Right renal cortex interstitium (tissue), 3 donors: ENCODE measurements around the gene PTPRQ. TPM values are rescaled to one million over a fixed set of nuclear protein-coding genes. Genes with fewer than 3 reads are reported as not detected.

Experiments
- DNase-seq, 3 donors: peaks; one replicate each; pipeline ENCODE4 v3.0.0-alpha.2; 2013; ENCODE audit warnings: low read depth in 3 of 3, low spot score in 2 of 3
- polyA plus RNA-seq, 3 donors: library from polyadenylated mRNA; unstranded; fragments of 120-200 nt; gene quantifications; one replicate each; pipeline ENCODE4 v1.2.1, GENCODE V29; 2013; ENCODE audit not compliant: insufficient read length in 3 of 3

Gene PTPRQ, protein sequence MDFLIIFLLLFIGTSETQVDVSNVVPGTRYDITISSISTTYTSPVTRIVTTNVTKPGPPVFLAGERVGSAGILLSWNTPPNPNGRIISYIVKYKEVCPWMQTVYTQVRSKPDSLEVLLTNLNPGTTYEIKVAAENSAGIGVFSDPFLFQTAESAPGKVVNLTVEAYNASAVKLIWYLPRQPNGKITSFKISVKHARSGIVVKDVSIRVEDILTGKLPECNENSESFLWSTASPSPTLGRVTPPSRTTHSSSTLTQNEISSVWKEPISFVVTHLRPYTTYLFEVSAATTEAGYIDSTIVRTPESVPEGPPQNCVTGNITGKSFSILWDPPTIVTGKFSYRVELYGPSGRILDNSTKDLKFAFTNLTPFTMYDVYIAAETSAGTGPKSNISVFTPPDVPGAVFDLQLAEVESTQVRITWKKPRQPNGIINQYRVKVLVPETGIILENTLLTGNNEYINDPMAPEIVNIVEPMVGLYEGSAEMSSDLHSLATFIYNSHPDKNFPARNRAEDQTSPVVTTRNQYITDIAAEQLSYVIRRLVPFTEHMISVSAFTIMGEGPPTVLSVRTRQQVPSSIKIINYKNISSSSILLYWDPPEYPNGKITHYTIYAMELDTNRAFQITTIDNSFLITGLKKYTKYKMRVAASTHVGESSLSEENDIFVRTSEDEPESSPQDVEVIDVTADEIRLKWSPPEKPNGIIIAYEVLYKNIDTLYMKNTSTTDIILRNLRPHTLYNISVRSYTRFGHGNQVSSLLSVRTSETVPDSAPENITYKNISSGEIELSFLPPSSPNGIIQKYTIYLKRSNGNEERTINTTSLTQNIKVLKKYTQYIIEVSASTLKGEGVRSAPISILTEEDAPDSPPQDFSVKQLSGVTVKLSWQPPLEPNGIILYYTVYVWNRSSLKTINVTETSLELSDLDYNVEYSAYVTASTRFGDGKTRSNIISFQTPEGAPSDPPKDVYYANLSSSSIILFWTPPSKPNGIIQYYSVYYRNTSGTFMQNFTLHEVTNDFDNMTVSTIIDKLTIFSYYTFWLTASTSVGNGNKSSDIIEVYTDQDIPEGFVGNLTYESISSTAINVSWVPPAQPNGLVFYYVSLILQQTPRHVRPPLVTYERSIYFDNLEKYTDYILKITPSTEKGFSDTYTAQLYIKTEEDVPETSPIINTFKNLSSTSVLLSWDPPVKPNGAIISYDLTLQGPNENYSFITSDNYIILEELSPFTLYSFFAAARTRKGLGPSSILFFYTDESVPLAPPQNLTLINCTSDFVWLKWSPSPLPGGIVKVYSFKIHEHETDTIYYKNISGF (N-terminal part only)
- polyA plus RNA-seq, result 10 to 100 TPM; 18.7 to 25.3 (median 21.9) TPM

DNA sequence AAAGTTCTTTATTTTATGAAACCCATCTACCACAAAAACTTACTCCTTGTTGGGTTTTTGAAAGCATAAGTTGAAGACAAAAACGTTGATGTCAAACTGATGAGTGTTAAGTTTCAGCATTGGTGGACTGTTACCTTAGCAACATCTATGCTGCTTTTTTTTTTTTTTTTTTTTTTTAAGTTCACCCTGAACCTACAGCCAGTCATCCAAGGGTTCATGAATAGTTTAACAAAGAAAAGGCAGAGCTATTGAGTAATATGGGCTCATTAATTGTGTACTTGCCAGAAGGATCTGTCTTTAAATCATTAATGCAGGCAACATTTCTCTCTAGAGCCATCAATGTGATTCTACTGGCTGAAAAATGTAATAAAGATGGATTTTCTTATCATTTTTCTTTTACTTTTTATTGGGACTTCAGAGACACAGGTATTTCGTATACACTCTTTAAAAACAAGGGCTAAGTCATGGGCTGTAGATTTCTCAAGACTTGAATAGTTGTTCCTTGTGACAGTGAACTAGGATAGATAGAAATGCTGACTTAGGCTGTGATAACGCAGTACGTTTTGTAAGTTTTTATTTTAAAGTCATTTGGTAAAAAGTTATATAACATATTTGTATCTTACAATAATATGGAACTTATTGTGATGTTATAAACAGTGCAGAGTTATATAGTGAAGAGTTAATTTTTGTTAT lies at the start of gene PTPRQ:
TSS of gene PTPRQ (plus strand) at position 262 of the 693 bp plus-strand sequence. CDS start at position 373, 111 bp downstream.
- DNase-seq, result no peak

DNA sequence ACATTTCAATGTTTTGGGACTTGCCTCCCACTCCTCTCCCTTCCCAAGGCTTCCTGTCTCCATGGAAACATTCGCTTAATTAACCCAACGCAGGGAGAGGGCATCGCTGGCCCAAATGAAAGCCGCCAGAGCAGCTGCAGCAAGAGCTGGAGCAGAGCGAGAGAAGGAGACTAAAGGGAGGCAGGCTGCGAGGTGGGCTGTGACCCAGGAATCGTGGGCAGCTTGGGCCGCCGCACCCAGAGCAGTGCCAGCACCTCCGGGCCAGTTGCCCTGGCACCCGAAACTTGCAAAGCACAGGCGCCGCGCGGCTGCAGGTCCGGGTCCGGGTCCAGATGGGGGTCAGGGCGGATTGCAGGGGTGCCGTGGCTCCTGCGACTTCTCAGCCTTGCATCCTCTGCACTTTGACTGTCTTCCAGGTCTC lies 43.5 kb upstream of the PTPRQ start:
- peak in 1 of 3 donors; percentile 26 for DNase-seq

DNA sequence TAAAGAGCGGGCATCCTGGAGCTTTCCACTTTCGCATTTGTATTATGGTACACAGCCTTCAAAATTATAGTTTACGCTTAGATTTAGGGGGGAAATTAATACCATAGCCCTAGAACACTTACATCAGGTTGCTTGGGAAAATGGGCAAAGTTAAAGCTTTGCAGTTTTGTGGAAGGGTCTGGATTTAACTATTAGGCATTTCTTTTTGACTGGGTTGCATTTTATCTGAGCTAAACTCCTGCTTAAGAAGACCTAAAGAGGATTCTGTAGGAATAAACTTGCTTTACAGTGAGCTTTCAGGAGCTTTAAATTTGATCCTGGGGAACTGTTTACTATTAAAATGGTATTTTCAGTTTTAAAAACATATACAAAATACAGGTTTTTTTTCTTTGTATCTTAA lies 42.8 kb upstream of the PTPRQ start:
- DNase-seq, result no peak

DNA sequence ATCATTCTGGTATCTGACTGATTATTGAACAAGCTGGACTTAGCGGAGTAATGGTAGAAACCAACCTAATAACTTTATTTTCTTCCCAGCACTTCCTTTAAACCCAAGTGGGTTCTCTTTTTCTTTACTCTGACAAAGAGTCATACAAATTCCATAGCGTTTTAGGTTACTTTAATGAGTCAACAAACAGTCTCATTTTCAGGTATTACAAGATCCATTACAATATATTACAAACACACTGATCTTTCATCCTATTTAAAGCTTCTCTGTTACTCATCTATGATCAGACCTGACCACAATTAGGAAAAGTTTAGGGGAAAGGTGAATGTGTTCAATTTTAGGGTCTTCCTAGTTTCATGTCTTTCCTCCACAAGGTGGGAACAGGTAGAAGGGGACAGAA lies 39.4 kb upstream of the PTPRQ start:
- DNase-seq, result no peak

GRCh38 chr12:80406253-80406652 lies 37.8 kb upstream of the PTPRQ start:
- no peak for DNase-seq

- no peak for DNase-seq
Measured at GRCh38 chr12:80411787-80412186, 32.2 kb upstream of the PTPRQ start.

- DNase-seq, result peak in 2 of 3 donors; percentile 26 to 34
Measured at GRCh38 chr12:80412343-80412953, 31.6 kb upstream of the PTPRQ start.

GRCh38 chr12:80413462-80413861 lies 30.6 kb upstream of the PTPRQ start:
- no peak for DNase-seq

GRCh38 chr12:80415466-80415865 lies 28.6 kb upstream of the PTPRQ start:
- DNase-seq, result no peak

DNA sequence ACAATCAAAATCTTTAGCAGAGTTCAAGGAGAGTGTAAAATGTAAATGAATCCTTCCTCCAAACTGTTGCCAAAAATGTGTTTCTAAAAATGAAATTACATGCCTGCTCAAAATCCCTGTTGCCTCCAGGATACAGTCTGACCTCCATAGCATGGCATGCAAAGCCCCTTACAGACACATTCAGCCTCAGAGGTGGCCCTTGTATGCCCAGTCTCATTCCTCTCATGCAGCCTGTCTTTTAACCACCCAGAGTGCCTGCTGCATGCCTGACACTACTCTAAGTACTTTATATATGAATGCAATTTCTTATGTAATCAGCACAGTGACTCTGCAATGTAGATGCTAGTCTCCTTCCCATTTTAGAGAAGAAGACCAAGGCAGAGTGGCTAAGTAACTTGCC lies 24.4 kb upstream of the PTPRQ start:
- DNase-seq, result no peak

GRCh38 chr12:80420075-80420474 lies 24.0 kb upstream of the PTPRQ start:
- no peak for DNase-seq

GRCh38 chr12:80422550-80422949 lies 21.5 kb upstream of the PTPRQ start:
- DNase-seq, result no peak

DNA sequence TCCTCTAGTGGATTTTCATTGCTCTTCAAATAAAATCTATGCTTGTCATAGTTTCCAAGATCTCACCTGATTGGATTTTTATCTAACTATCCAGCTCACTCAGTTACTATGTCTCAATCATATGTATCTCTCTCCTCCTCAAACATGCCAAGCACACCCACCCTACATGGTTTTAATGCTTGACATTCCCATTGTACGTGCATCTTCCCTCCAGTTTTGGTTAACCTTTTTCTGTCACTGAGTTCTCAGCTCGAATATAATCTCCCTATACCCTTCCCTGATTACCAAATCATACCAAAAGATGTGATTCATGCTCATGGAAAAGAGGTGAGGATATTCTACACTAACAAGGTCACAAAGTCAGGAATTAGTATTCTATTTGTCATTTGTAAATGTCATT lies 12.0 kb upstream of the PTPRQ start:
- no peak for DNase-seq

GRCh38 chr12:80441921-80442320 lies 2.1 kb upstream of the PTPRQ start:
- no peak for DNase-seq

DNA sequence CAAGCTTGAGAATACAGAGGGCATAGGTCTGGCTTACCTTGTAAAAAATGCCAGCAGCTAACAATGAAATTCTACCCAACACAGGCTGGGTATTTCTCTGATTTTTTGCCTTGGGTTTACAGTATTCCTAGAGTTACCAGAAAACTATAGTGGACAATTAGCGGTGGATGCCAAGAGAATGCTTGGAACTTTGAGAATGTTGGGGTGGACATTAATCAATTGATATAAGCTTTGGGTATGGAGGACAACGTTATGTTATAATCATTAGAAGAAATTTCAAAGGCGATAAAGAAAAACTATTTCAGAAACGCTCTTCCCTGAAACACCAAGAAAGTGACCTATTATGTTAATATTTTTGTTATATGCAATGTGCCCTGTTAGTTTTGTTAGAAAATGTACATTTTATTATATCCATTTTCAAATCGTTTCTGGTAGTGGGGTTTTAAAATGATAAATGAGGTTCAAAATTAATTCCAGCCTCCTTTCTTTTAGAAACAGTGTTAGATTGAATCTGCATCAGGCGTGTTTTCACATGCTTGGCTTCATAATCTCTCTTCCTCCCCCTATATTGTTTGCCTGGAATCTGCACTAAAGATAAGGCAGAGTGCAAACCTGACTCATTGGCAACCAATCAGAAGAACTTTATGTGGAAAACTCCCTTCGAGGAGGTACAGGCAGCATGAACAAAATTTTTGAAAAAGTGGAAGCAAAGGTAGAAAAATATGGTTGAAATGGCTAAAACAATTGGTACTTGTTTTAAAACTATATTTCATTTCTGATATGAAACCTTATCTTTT lies 1.4 kb upstream of the PTPRQ start:
- no peak for DNase-seq

GRCh38 chr12:80445083-80445793 lies 1.2 kb downstream of the PTPRQ start:
- no peak for DNase-seq

DNA sequence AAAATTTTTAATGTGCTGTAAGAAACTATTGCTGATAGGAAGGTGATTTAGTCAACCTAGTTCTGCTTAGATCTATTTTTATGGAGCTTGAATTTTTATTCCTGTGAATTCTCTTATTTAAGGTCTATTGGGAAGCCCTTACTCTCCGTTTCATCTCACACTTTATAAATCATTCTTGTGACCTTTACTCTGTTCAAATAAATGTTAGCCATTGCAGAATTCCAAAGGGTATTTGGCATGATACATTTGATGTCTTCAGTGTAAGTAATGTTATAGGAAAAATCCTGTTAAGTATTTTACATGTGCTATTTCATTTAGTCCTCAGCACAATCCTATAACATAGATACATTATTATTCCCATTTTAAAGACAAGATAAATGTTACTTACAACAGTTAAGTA lies 12.5 kb downstream of the PTPRQ start:
- DNase-seq, result no peak

DNA sequence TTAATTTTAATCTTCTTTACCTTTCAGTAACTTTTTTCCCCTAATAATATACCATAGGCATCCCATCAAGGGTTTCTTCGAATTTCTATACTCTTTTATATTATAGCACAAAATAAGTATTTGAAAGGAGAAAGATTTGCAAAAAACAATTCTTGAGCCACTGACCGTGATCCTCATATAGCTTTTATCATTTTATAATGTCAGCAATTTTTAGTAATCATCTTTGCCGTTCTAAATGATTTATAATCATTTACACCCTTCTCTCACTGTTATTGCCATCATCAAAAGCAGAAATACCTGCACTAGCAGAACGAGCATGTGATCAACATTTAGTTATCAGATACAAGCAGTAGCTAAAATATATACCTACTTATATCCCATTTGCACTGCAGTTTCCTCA lies 16.9 kb downstream of the PTPRQ start:
- DNase-seq, result no peak
